Activated CD4-positive, alpha-beta T cell treated with anti-CD3 and anti-CD28 coated beads for 1 hour (primary cell): Measurements from ENCODE around the gene ADGRV1.

Source experiments
- DNase-seq: peaks from one replicate; pipeline ENCODE4 v3.0.0-alpha.2; 2020

The ADGRV1 gene

GRCh38 chr5:90558344-90559192 lies at the start of gene ADGRV1:
TSS of gene ADGRV1 (plus strand) at chr5:90558797. CDS start at chr5:90558896, 99 bp downstream.
- no peak for DNase-seq

GRCh38 chr5:90510438-90510837 lies 48.2 kb upstream of the ADGRV1 start:
- no peak for DNase-seq

- DNase-seq = no peak
These were observed 44.1 kb upstream of the ADGRV1 start for GRCh38 chr5:90514520-90514919.

GRCh38 chr5:90518661-90519060 lies 39.9 kb upstream of the ADGRV1 start:
- no peak for DNase-seq

- DNase-seq = no peak
These were observed 39.5 kb upstream of the ADGRV1 start for GRCh38 chr5:90519081-90519480.

- no peak for DNase-seq
These were observed 29.9 kb upstream of the ADGRV1 start for GRCh38 chr5:90528601-90529193.

- DNase-seq = peak; percentile 95
These were observed 29.2 kb upstream of the ADGRV1 start, which contains the start of gene LYSMD3 for GRCh38 chr5:90529194-90529938. TSS of gene LYSMD3 (minus strand) at chr5:90529584. CDS start at chr5:90525289, 4,295 bp downstream.

- no peak for DNase-seq
These were observed 28.5 kb upstream of the ADGRV1 start for GRCh38 chr5:90529939-90530677.

- DNase-seq = no peak
These were observed 27.7 kb upstream of the ADGRV1 start for GRCh38 chr5:90530736-90531487.

- DNase-seq = no peak
These were observed 24.8 kb upstream of the ADGRV1 start for GRCh38 chr5:90533794-90534193.

- no peak for DNase-seq
These were observed 23.7 kb upstream of the ADGRV1 start for GRCh38 chr5:90534922-90535321.

- no peak for DNase-seq
These were observed 15.6 kb upstream of the ADGRV1 start for GRCh38 chr5:90542827-90543519.

- no peak for DNase-seq
These were observed 13.1 kb upstream of the ADGRV1 start for GRCh38 chr5:90545511-90545910.

- no peak for DNase-seq
These were observed 12.3 kb upstream of the ADGRV1 start for GRCh38 chr5:90546216-90546837.

GRCh38 chr5:90547072-90547536 lies 11.5 kb upstream of the ADGRV1 start:
- no peak for DNase-seq

GRCh38 chr5:90548069-90548593 lies 10.5 kb upstream of the ADGRV1 start:
- no peak for DNase-seq

GRCh38 chr5:90549223-90549622 lies 9.4 kb upstream of the ADGRV1 start:
- DNase-seq = no peak

GRCh38 chr5:90549729-90550275 lies 8.8 kb upstream of the ADGRV1 start:
- DNase-seq = no peak

GRCh38 chr5:90550963-90551362 lies 7.6 kb upstream of the ADGRV1 start:
- no peak for DNase-seq

GRCh38 chr5:90551376-90551775 lies 7.2 kb upstream of the ADGRV1 start:
- no peak for DNase-seq
